IMR-90 (cell line): ENCODE data around the gene TRAPPC3. TPM values are rescaled to one million over a fixed set of nuclear protein-coding genes. Genes with fewer than 3 reads are reported as not detected.

Experiments used
- ATAC-seq: fragments of 200-7000 bp; cut with Tn5 transposase; 2 replicates; pipeline ENCODE4 v1.9.1; 2020; ENCODE audit warnings: low read depth, mild to moderate bottlenecking, moderate library complexity
- BruUV-seq: library from RNA; stranded (reverse); fragments of 400-500 nt; replicated peaks from 2 replicates; lab custom pipeline; 2021; lab: Mats Ljungman, UMichigan
- CTCF ChIA-PET: fragments of 300-600 bp; formaldehyde crosslinking; extraction: SDS; loops from one replicate; lab custom pipeline; 2021; ENCODE audit warnings: antibody characterized with exemption; lab: Yijun Ruan, JAX
- POLR2A ChIA-PET: fragments of 300-600 bp; sonication (Branson Sonifier 250); formaldehyde crosslinking; loops from one replicate; lab custom pipeline; 2022; ENCODE audit warnings: antibody characterized with exemption; ENCODE audit not compliant: unreplicated experiment; lab: Charles Lee
- DNase-seq: peaks from one replicate; pipeline ENCODE4 v3.0.0; 2013
- H2AFZ ChIP-seq: replicated peaks from 2 replicates; pipeline ENCODE3; 2013; ENCODE audit warnings: low read length, mild to moderate bottlenecking; ENCODE audit not compliant: poor library complexity
- H2AK5ac ChIP-seq: 2 replicates; pipeline ENCODE4 v1.6.1; 2013; ENCODE audit warnings: low read depth, low read length, inconsistent platforms
- H2AK9ac ChIP-seq: replicated peaks from 2 replicates; pipeline ENCODE3; 2013; ENCODE audit warnings: mild to moderate bottlenecking, low read depth, low read length, moderate library complexity; ENCODE audit not compliant: poor library complexity
- H2BK120ac ChIP-seq: 2 replicates; pipeline ENCODE4 v1.6.1; 2013; ENCODE audit warnings: low read depth, low read length, inconsistent platforms
- H2BK15ac ChIP-seq: 3 replicates; pipeline ENCODE4 v1.6.1; 2013; ENCODE audit warnings: low read depth, low read length, inconsistent platforms
- H2BK20ac ChIP-seq: 2 replicates; pipeline ENCODE4 v1.6.1; 2013; ENCODE audit warnings: low read depth, mild to moderate bottlenecking, inconsistent platforms, low read length, moderate library complexity
- H2BK5ac ChIP-seq: 2 replicates; pipeline ENCODE4 v1.6.1; 2013; ENCODE audit warnings: mild to moderate bottlenecking, low read depth, low read length, inconsistent platforms; ENCODE audit not compliant: poor library complexity, severe bottlenecking
- H3K14ac ChIP-seq: replicated peaks from 2 replicates; pipeline ENCODE4 v1.6.1; 2013; ENCODE audit warnings: low read depth, low read length, inconsistent platforms
- H3K18ac ChIP-seq: 2 replicates; pipeline ENCODE4 v1.6.1; 2013; ENCODE audit warnings: low read depth, low read length, control low read depth
- H3K23ac ChIP-seq: 2 replicates; pipeline ENCODE4 v1.6.1; 2013; ENCODE audit warnings: low read depth, low read length, inconsistent platforms
- H3K27ac ChIP-seq: 2 replicates; pipeline ENCODE4 v1.5.1; 2013; ENCODE audit warnings: mild to moderate bottlenecking, control low read depth, low read length; ENCODE audit not compliant: insufficient read depth
- H3K27me3 ChIP-seq: 2 replicates; pipeline ENCODE4 v1.6.1; 2013; ENCODE audit warnings: low read length; ENCODE audit not compliant: control insufficient read depth, insufficient read depth
- H3K36me3 ChIP-seq: 2 replicates; pipeline ENCODE4 v1.6.1; 2013; ENCODE audit warnings: low read length, mixed read lengths; ENCODE audit not compliant: control insufficient read depth, insufficient read depth
- H3K4ac ChIP-seq: 2 replicates; pipeline ENCODE4 v1.6.1; 2013; ENCODE audit warnings: low read depth, low read length, inconsistent platforms
- H3K4me1 ChIP-seq: 2 replicates; pipeline ENCODE4 v1.6.1; 2013; ENCODE audit warnings: low read length, mixed read lengths; ENCODE audit not compliant: control insufficient read depth, insufficient read depth
- H3K4me2 ChIP-seq: 2 replicates; pipeline ENCODE4 v1.6.1; 2013; ENCODE audit warnings: low read depth, mild to moderate bottlenecking, control low read depth, low read length, moderate library complexity
- H3K4me3 ChIP-seq: 2 replicates; pipeline ENCODE4 v1.5.1; 2013; ENCODE audit warnings: low read depth, mild to moderate bottlenecking, control low read depth, low read length, moderate library complexity; ENCODE audit not compliant: insufficient read depth
- H3K56ac ChIP-seq: 2 replicates; pipeline ENCODE4 v1.6.1; 2013; ENCODE audit warnings: low read length, inconsistent platforms; ENCODE audit not compliant: insufficient read depth; ENCODE audit errors: extremely low read depth
- H3K79me1 ChIP-seq, 2 experiments: 2 replicates each; pipeline ENCODE4 v1.6.1; 2013; ENCODE audit warnings: low read length in 2 of 2, inconsistent platforms in 1 of 2, low read depth in 1 of 2
- H3K9ac ChIP-seq: 2 replicates; pipeline ENCODE4 v1.6.1; 2013; ENCODE audit warnings: low read depth, low read length, control low read depth
- H3K9me1 ChIP-seq: 2 replicates; pipeline ENCODE4 v1.6.1; 2013; ENCODE audit warnings: low read length, inconsistent platforms; ENCODE audit not compliant: insufficient read depth
- H3K9me3 ChIP-seq: 2 replicates; pipeline ENCODE4 v1.6.1; 2013; ENCODE audit warnings: low read length; ENCODE audit not compliant: control insufficient read depth, insufficient read depth
- H4K20me1 ChIP-seq: 2 replicates; pipeline ENCODE4 v1.6.1; 2013; ENCODE audit warnings: low read length, inconsistent platforms; ENCODE audit not compliant: insufficient read depth
- H4K5ac ChIP-seq: 2 replicates; pipeline ENCODE4 v1.6.1; 2013; ENCODE audit warnings: mild to moderate bottlenecking, low read depth, low read length, control low read depth
- H4K8ac ChIP-seq, 2 experiments: 2 replicates each; pipeline ENCODE4 v1.6.1; 2013; ENCODE audit warnings: low read depth in 2 of 2, low read length in 2 of 2, control low read depth in 1 of 2, inconsistent platforms in 1 of 2
- H4K91ac ChIP-seq: 2 replicates; pipeline ENCODE4 v1.6.1; 2013; ENCODE audit warnings: low read depth, low read length, inconsistent platforms; ENCODE audit not compliant: insufficient read depth
- CHD1 ChIP-seq: IDR thresholded peaks from 2 replicates; pipeline ENCODE4 v1.6.1; 2012; ENCODE audit warnings: low read depth, low read length, improper control_type of control experiment
- MXI1 ChIP-seq: IDR thresholded peaks from 2 replicates; pipeline ENCODE4 v1.6.1; 2012; ENCODE audit warnings: low read depth, mild to moderate bottlenecking, low read length, moderate library complexity, borderline replicate concordance
- NFE2L2 ChIP-seq: fragments of 150-350 bp; IDR thresholded peaks from 2 replicates; pipeline ENCODE4 v1.6.1; 2016; ENCODE audit warnings: low read depth, mild to moderate bottlenecking, low read length
- RCOR1 ChIP-seq: IDR thresholded peaks from 2 replicates; pipeline ENCODE4 v1.6.1; 2012; ENCODE audit warnings: mild to moderate bottlenecking, low read length, improper control_type of control experiment; ENCODE audit not compliant: insufficient replicate concordance
- USF2 ChIP-seq: fragments of 150-350 bp; IDR thresholded peaks from 2 replicates; pipeline ENCODE4 v1.6.1; 2017; ENCODE audit warnings: mild to moderate bottlenecking, antibody characterized with exemption, low read length, low read depth
- WGBS, 2 experiments: methylation state at CpG; one replicate each; pipeline versions ENCODE4 v1.1.5 to v1.1.7; 2013; ENCODE audit warnings: missing lambda C conversion rate in 2 of 2; ENCODE audit not compliant: insufficient read length in 1 of 2; ENCODE audit errors: extremely low coverage in 2 of 2; 5-methylcytosine and 5-hydroxymethylcytosine counted together
- dilution Hi-C: fragments of 300-500 bp; cut with HindIII; formaldehyde crosslinking; loops from one replicate; pipeline ENCODE4 v1.14.3; 2018; ENCODE audit warnings: low sequenced_read_pairs; ENCODE audit not compliant: unreplicated experiment
- in situ Hi-C: fragments of 300-500 bp; cut with MboI; formaldehyde crosslinking; loops from 3 replicates; pipeline ENCODE4 v1.14.3; 2019; ENCODE audit warnings: low sequenced_read_pairs, inconsistent platforms, mixed read lengths
- intact Hi-C: fragments of 100-400 bp; cut with micrococcal nuclease; formaldehyde crosslinking; loops from 2 replicates; pipeline ENCODE4 v1.10.0; 2022
- polyA plus RNA-seq, 3 experiments: library from polyadenylated mRNA; depleted of rRNA; stranded (reverse); fragments of >200 nt; gene quantifications; 2 replicates each; pipeline ENCODE4 v1.2.3, GENCODE V29; 2012; ENCODE audit warnings: low replicate concordance in 1 of 3
- total RNA-seq: library from RNA; depleted of rRNA; stranded (reverse); fragments of >200 nt; gene quantifications from 2 replicates; pipeline ENCODE4 v1.2.3, GENCODE V29; 2012

Gene TRAPPC3
- total and polyA plus RNA-seq, 2 of the 4 experiments (the other 2 are of a cell fraction) = 76.0 to 77.8 TPM

GRCh38 chr1:36139521-36139920 lies 9.8 kb downstream of the TRAPPC3 start:
- H4K20me1 ChIP-seq = peaks cover 9% of the 10 kb centered on the region; the same call in 1 of the 2 replicates
- intact Hi-C loops (no loop called here), dilution Hi-C loops (no loop called here), in situ Hi-C loops (no loop called here)
- H3K9me3 ChIP-seq = no peaks in the 10 kb centered on the region
- H4K8ac ChIP-seq = no peak overlapping the region
- no peak overlapping the region for H2BK5ac ChIP-seq
- no peak overlapping the region for H3K18ac ChIP-seq
- no peaks in the 10 kb centered on the region for H3K27me3 ChIP-seq
- peaks cover 25 to 73% of the 10 kb centered on the region in 2 experiments for H3K79me1 ChIP-seq
- H3K27ac ChIP-seq = no peak overlapping the region
- no peak overlapping the region for H2BK15ac ChIP-seq
- H3K4me2 ChIP-seq = no peak overlapping the region
- no peak overlapping the region for H3K4ac ChIP-seq
- H2BK120ac ChIP-seq = no peak overlapping the region
- DNase-seq = no peak
- no peak overlapping the region for H3K23ac ChIP-seq
- H3K4me1 ChIP-seq = peaks cover 17% of the 10 kb centered on the region
- no TSS peak for BruUV-seq
- H2AFZ ChIP-seq = no peak overlapping the region
- H2BK20ac ChIP-seq = no peak overlapping the region
- H3K9me1 ChIP-seq = peaks cover 29% of the 10 kb centered on the region
- no peak overlapping the region for H2AK5ac ChIP-seq
- no peak overlapping the region for H3K14ac ChIP-seq
- no peak overlapping the region for H3K4me3 ChIP-seq
- peaks cover 19% of the 10 kb centered on the region for H3K36me3 ChIP-seq
- H4K5ac ChIP-seq = no peak overlapping the region
- ChIA-PET CTCF (interaction anchor here (0.9 kb wide), 1 partner anchor 10 kb away, joined by 3 read pairs; no protein-coding TSS in a partner anchor), POLR2A (no interaction called here)
- no peak overlapping the region for H4K91ac ChIP-seq
- 100% methylated on average over 2 of the region's 5 CpGs; no CpG with 5 or more reads in 1 of the 2 experiments for WGBS, 2 experiments
- H2AK9ac ChIP-seq = no peak overlapping the region
- TF ChIP-seq RCOR1 (no peak), NFE2L2 (no peak), USF2 (no peak), MXI1 (no peak), CHD1 (no peak)
- no peak for ATAC-seq
- no peak overlapping the region for H3K9ac ChIP-seq
- no peak overlapping the region for H3K56ac ChIP-seq
